Stimulated activated CD8-positive, alpha-beta memory T cell treated with anti-CD3 and anti-CD28 coated beads, Interleukin-4, amount 100 ng/mL, for 48 hours (primary cell): ENCODE measurements around the gene KLHL4.
"Not testable (repeated sequence)": the region's sequence is repeated elsewhere in the genome, so short reads cannot be mapped to it uniquely, and the experiment has no call there.

Experiments used
- DNase-seq: peaks from one replicate; pipeline ENCODE4 v3.0.0-alpha.2; 2020

The KLHL4 gene

DNA sequence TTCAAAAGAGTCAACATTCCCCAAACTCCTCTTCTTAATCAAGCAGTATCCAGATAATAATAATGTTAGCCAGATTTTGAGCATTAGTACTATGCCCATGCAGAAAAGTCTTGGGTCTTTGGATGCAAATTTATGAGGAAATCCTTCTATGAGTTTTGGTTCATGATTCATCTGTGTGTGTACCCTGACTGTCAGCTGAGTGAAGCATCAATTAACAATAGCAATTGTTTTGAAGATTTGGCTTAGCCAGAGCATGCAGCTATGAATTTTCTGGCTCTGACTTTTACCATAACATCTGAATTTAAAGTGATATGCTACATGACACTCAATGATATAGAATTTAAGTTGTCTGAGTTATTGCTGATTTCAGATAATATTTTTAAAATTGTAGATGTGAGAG lies 145.8 kb downstream of the KLHL4 start:
- DNase-seq = no peak

DNA sequence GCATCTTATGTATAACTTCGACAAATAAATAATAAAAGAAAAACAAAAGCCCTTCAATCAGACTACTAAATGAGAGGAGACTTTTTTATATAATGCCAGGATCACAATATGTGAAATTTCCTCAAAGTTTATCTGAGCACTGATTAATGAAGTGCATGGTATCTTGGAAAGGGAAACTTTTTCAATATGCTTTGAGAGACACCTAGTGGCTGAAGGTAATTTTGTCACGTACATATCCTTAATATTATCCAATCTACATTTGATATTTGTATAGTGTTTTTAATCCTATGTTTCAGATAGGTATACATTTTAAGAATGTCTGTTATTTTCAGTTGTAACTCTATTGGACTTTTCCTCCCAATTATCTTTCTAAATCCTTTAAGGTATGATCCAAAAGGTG lies 146.8 kb downstream of the KLHL4 start:
- DNase-seq = no peak

DNA sequence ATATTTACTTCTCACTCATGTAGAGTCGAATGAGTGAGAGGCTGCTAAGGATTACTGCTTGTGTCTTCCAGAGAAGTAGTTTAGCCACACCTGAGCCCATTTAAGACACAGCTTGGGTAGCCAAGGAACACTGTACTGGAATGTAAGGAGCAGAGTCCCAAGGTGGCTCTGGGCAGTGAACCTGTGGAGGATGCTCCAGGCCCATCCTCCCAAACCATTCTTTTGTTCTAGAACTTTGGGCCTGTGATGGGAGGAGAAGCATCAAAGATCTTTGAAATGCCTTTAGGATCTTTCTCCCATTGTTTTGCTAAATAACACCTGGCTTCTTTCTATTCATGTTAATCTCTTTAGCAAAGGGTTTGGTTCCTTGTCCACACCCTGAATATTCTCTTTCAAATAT lies 162.2 kb downstream of the KLHL4 start:
- DNase-seq = no peak

DNA sequence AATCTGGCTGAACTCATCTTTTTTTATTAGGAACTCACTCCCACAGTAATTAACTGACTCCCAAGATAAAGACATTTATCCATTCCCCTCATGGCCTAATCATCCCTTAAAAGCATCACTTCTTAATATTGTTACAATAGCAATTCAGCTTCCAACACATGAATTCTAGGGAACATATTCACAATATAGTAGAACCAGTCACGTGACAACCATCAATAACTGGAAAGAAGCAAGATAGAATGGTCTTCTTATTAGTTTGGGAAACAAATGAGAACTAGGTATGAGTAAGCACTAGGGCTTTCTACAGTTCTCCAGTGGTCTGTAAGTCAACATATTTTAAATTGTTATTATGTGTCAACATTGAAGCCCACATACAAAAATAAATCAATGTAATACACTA lies 170.1 kb downstream of the KLHL4 start:
- no peak for DNase-seq

DNA sequence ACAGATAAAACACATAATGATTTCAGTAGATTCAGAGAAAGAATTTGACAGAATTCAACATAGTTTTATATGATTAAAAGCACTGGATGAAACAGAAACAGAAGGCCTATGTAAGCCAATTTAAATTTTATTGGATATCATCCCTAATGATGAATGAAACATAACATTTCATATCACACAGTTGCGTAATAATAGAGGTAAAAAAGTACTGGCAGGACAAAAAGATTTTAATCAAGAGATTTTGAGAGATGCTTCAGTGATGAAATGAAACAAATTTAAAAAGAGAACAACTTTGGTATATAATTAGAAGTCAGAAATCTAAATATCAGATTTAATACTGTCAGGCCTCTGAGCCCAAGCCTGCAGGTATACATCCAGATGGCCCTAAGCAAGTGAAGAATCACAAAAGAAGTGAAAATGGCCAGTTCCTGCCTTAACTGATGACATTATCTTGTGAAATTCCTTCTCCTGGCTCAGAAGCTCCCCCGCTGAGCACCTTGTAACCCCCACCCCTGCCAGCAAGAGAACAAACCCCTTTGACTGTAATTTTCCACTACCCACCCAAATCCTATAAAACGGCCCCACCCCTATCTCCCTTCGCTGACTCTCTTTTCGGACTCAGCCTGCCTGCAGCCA lies 170.6 kb downstream of the KLHL4 start:
- DNase-seq = not testable (repeated sequence)

DNA sequence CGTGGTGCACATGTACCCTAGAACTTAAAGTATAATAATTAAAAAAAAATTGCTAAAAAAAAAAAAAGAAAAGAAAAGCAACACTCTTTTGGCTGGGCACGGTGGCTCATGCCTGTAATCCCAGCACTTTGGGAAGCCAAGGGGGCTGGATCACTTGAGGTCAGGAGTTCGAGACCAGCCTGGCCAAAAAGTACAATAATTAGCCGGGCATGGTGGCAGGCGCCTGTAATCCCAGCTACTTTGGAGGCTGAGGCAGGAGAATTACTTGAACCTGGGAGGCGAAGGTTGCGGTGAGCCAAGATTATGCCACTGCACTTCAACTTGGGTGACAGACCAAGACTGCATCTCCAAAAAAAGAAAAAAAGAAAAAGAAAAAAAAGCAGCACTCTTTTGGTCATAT lies 171.6 kb downstream of the KLHL4 start:
- DNase-seq = not testable (repeated sequence)

DNA sequence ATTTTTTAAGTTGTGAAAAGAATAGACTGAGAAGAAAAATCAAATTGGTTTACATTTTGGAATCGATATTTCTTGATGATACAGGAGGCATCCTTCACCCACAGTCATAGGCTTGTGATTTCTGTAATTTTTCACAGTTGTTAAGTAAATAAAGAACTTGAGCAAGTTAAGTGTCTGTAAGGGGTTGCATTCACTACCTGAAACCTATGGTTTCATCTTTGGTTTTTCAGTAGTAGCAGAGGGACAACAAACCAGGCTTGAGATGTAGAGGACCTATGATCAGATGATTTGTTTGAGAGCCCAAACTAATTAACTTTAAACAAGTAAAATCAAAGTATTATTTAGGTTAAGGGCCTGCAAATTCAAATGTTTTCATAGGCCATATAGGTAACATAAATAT lies 175.6 kb downstream of the KLHL4 start:
- DNase-seq = no peak

DNA sequence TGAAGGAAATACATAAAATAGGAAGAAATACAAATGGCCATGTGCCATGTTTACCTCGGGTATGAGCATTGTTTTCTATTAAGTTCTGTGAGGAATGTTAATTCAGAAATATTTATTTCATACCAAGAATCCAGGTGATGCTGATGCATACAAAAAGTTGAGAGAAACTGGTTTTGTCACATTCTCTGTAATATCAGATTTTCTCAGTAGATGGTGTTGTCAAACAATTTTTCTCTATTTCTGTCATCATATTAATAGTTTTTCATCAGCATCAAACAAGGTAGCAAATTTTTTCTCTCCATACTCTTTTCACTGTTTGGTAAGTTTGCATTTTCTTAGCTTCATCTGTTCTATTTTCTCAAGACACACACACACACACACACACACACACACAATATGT lies 179.8 kb downstream of the KLHL4 start:
- no peak for DNase-seq

DNA sequence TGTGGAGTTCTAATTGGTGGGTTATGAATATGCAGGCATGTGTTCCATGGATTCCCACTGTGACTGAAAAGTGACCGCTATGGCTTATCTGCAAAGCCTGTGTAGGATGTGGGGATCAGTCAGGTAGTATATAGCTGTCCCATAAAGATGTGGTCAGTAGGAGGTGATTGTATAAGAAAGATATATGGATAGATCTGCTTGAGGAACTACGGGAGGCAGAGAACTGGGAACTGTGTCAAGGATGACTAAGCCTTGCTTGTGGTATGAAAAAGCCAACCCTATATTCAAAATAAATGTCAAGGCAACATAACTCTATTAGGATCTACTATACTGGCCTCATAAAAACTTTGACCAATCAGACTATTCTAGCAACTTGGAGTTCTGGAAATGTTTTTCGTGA lies 185.2 kb downstream of the KLHL4 start:
- DNase-seq = no peak

DNA sequence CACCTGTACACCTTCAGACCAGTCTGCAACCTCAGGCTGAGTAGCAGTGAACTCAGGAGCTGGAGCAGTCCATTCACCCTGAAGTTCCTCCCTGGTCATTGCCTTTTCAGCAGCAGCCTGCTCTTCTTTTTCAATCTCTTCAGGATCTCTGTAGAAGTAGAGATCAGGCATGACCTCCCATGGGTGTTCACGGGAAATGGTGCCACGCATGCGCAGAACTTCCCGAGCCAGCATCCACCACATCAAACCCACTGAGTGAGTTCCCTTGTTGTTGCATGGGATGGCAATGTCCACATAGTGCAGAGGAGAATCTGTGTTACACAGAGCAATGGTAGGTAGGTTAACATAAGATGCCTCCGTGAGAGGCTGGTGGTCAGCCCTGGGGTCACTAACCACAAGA lies 185.9 kb downstream of the KLHL4 start:
- not testable (repeated sequence) for DNase-seq

DNA sequence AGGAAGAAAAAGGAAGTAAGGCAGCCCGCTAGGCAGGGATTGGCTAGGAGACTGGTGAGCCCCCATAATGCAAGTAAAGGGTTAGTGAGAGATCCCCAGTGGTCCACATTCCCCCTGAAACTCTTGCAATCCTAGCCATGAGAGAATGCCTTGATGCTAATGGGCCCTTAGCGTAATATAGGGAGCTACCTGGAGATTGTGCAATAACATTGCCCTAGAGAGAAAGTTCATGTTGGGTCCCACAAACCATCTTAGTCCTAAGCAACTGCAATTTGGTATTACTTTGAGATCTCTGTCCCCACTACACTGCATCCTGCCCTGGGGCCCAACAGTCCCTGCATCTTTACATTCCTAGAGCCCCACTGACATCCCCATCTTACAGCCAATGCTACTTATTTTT lies 188.5 kb downstream of the KLHL4 start:
- DNase-seq = no peak

DNA sequence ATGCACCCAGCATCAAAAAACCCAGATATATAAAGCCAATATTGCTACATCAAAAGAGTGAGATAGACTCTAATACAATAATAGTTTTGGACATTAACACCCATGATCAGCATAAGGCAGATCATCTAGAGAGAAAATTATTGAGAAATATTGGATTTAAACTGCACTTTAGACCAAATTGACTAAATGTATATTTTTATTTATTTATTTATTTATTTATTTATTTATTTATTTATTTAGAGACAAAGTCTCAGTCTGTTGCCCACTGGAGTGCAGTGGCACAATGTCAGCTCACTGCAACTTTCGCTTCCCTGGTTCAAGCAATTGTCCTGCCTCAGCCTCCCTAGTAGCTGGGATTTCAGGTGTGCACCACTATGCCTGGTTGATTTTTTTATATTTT lies 193.0 kb downstream of the KLHL4 start:
- DNase-seq = no peak
